ENCODE data around the gene CDK5.

The CDK5 gene

GRCh38 chr7:151080067-151080521 lies 22.4 kb upstream of the CDK5 start:
- H3K27me3 ChIP-seq (ENCODE audit: control insufficient read depth in 2 of 2, insufficient read depth in 2 of 2, low read length in 2 of 2), result no peaks in the 10 kb centered on the region
- peak overlapping the region; percentile 90 to 94 for H3K27ac ChIP-seq (ENCODE audit: low read depth in 2 of 2, low read length in 2 of 2)
- peak overlapping the region; percentile 83 to 91 for H3K4me3 ChIP-seq (ENCODE audit: low read length in 2 of 2)
- H3K36me3 ChIP-seq (ENCODE audit: control insufficient read depth in 2 of 2, insufficient read depth in 2 of 2, low read length in 2 of 2), result peaks cover 9% of the 10 kb centered on the region in 2 donors
- no peaks in the 10 kb centered on the region for H3K9me3 ChIP-seq (ENCODE audit: control insufficient read depth in 2 of 2, low read length in 2 of 2)
- H3K9ac ChIP-seq (ENCODE audit: low read depth in 1 of 2, low read length in 2 of 2), result peak overlapping the region; percentile 89 to 91
- peaks cover 40 to 47% of the 10 kb centered on the region in 2 donors for H3K4me1 ChIP-seq (ENCODE audit: control insufficient read depth in 2 of 2, insufficient read depth in 2 of 2, low read length in 2 of 2)

- H3K27ac ChIP-seq (ENCODE audit: low read depth in 2 of 2, low read length in 2 of 2), result peak overlapping the region in 1 of 2 donors; percentile 90
- H3K9ac ChIP-seq (ENCODE audit: low read depth in 1 of 2, low read length in 2 of 2), result peak overlapping the region; percentile 89 to 91
- peaks cover 14 to 17% of the 10 kb centered on the region in 2 donors for H3K36me3 ChIP-seq (ENCODE audit: control insufficient read depth in 2 of 2, insufficient read depth in 2 of 2, low read length in 2 of 2)
- no peaks in the 10 kb centered on the region for H3K9me3 ChIP-seq (ENCODE audit: control insufficient read depth in 2 of 2, low read length in 2 of 2)
- H3K27me3 ChIP-seq (ENCODE audit: control insufficient read depth in 2 of 2, insufficient read depth in 2 of 2, low read length in 2 of 2), result no peaks in the 10 kb centered on the region
- H3K4me3 ChIP-seq (ENCODE audit: low read length in 2 of 2), result peak overlapping the region; percentile 83 to 91
- peaks cover 40 to 47% of the 10 kb centered on the region in 2 donors for H3K4me1 ChIP-seq (ENCODE audit: control insufficient read depth in 2 of 2, insufficient read depth in 2 of 2, low read length in 2 of 2)
These were observed 21.7 kb upstream of the CDK5 start for GRCh38 chr7:151079199-151079910.

- peaks cover 19 to 22% of the 10 kb centered on the region in 2 donors for H3K36me3 ChIP-seq (ENCODE audit: control insufficient read depth in 2 of 2, insufficient read depth in 2 of 2, low read length in 2 of 2)
- H3K4me3 ChIP-seq (ENCODE audit: low read length in 2 of 2), result no peak overlapping the region
- H3K9ac ChIP-seq (ENCODE audit: low read depth in 1 of 2, low read length in 2 of 2), result no peak overlapping the region
- no peak overlapping the region for H3K27ac ChIP-seq (ENCODE audit: low read depth in 2 of 2, low read length in 2 of 2)
- no peaks in the 10 kb centered on the region for H3K9me3 ChIP-seq (ENCODE audit: control insufficient read depth in 2 of 2, low read length in 2 of 2)
- no peaks in the 10 kb centered on the region for H3K27me3 ChIP-seq (ENCODE audit: control insufficient read depth in 2 of 2, insufficient read depth in 2 of 2, low read length in 2 of 2)
- peaks cover 35 to 43% of the 10 kb centered on the region in 2 donors for H3K4me1 ChIP-seq (ENCODE audit: control insufficient read depth in 2 of 2, insufficient read depth in 2 of 2, low read length in 2 of 2)
These were observed 20.7 kb upstream of the CDK5 start for GRCh38 chr7:151078233-151079040.

GRCh38 chr7:151077705-151078232 lies 20.1 kb upstream of the CDK5 start:
- Histone ChIP-seq H3K27ac (ENCODE audit: low read depth in 2 of 2, low read length in 2 of 2) (no peak overlapping the region), H3K9me3 (ENCODE audit: control insufficient read depth in 2 of 2, low read length in 2 of 2) (no peaks in the 10 kb centered on the region), H3K27me3 (ENCODE audit: control insufficient read depth in 2 of 2, insufficient read depth in 2 of 2, low read length in 2 of 2) (no peaks in the 10 kb centered on the region), H3K4me1 (ENCODE audit: control insufficient read depth in 2 of 2, insufficient read depth in 2 of 2, low read length in 2 of 2) (peaks cover 35 to 42% of the 10 kb centered on the region in 2 donors), H3K9ac (ENCODE audit: low read depth in 1 of 2, low read length in 2 of 2) (no peak overlapping the region), H3K36me3 (ENCODE audit: control insufficient read depth in 2 of 2, insufficient read depth in 2 of 2, low read length in 2 of 2) (peaks cover 19 to 22% of the 10 kb centered on the region in 2 donors), H3K4me3 (ENCODE audit: low read length in 2 of 2) (no peak overlapping the region)

GRCh38 chr7:151076863-151077704 lies 19.4 kb upstream of the CDK5 start:
- no peaks in the 10 kb centered on the region for H3K27me3 ChIP-seq (ENCODE audit: control insufficient read depth in 2 of 2, insufficient read depth in 2 of 2, low read length in 2 of 2)
- no peak overlapping the region for H3K27ac ChIP-seq (ENCODE audit: low read depth in 2 of 2, low read length in 2 of 2)
- H3K36me3 ChIP-seq (ENCODE audit: control insufficient read depth in 2 of 2, insufficient read depth in 2 of 2, low read length in 2 of 2), result peaks cover 19 to 24% of the 10 kb centered on the region in 2 donors
- no peak overlapping the region for H3K4me3 ChIP-seq (ENCODE audit: low read length in 2 of 2)
- no peaks in the 10 kb centered on the region for H3K9me3 ChIP-seq (ENCODE audit: control insufficient read depth in 2 of 2, low read length in 2 of 2)
- H3K9ac ChIP-seq (ENCODE audit: low read depth in 1 of 2, low read length in 2 of 2), result no peak overlapping the region
- peaks cover 29 to 35% of the 10 kb centered on the region in 2 donors for H3K4me1 ChIP-seq (ENCODE audit: control insufficient read depth in 2 of 2, insufficient read depth in 2 of 2, low read length in 2 of 2)

GRCh38 chr7:151075978-151076426 lies 18.3 kb upstream of the CDK5 start:
- no peak overlapping the region for H3K27ac ChIP-seq (ENCODE audit: low read depth in 2 of 2, low read length in 2 of 2)
- peaks cover 19 to 25% of the 10 kb centered on the region in 2 donors for H3K4me1 ChIP-seq (ENCODE audit: control insufficient read depth in 2 of 2, insufficient read depth in 2 of 2, low read length in 2 of 2)
- no peaks in the 10 kb centered on the region for H3K9me3 ChIP-seq (ENCODE audit: control insufficient read depth in 2 of 2, low read length in 2 of 2)
- H3K4me3 ChIP-seq (ENCODE audit: low read length in 2 of 2), result no peak overlapping the region
- peaks cover 25 to 31% of the 10 kb centered on the region in 2 donors for H3K36me3 ChIP-seq (ENCODE audit: control insufficient read depth in 2 of 2, insufficient read depth in 2 of 2, low read length in 2 of 2)
- no peak overlapping the region for H3K9ac ChIP-seq (ENCODE audit: low read depth in 1 of 2, low read length in 2 of 2)
- no peaks in the 10 kb centered on the region for H3K27me3 ChIP-seq (ENCODE audit: control insufficient read depth in 2 of 2, insufficient read depth in 2 of 2, low read length in 2 of 2)

- no peak overlapping the region for H3K9ac ChIP-seq (ENCODE audit: low read depth in 1 of 2, low read length in 2 of 2)
- peaks cover 19 to 23% of the 10 kb centered on the region in 2 donors for H3K4me1 ChIP-seq (ENCODE audit: control insufficient read depth in 2 of 2, insufficient read depth in 2 of 2, low read length in 2 of 2)
- no peaks in the 10 kb centered on the region for H3K9me3 ChIP-seq (ENCODE audit: control insufficient read depth in 2 of 2, low read length in 2 of 2)
- H3K27ac ChIP-seq (ENCODE audit: low read depth in 2 of 2, low read length in 2 of 2), result no peak overlapping the region
- no peak overlapping the region for H3K4me3 ChIP-seq (ENCODE audit: low read length in 2 of 2)
- H3K27me3 ChIP-seq (ENCODE audit: control insufficient read depth in 2 of 2, insufficient read depth in 2 of 2, low read length in 2 of 2), result no peaks in the 10 kb centered on the region
- H3K36me3 ChIP-seq (ENCODE audit: control insufficient read depth in 2 of 2, insufficient read depth in 2 of 2, low read length in 2 of 2), result peaks cover 29 to 35% of the 10 kb centered on the region in 2 donors
These were observed 17.9 kb upstream of the CDK5 start for GRCh38 chr7:151075662-151075971.

GRCh38 chr7:151074817-151075661 lies 17.3 kb upstream of the CDK5 start:
- H3K9ac ChIP-seq (ENCODE audit: low read depth in 1 of 2, low read length in 2 of 2), result no peak overlapping the region
- no peak overlapping the region for H3K4me3 ChIP-seq (ENCODE audit: low read length in 2 of 2)
- peaks cover 35 to 41% of the 10 kb centered on the region in 2 donors for H3K36me3 ChIP-seq (ENCODE audit: control insufficient read depth in 2 of 2, insufficient read depth in 2 of 2, low read length in 2 of 2)
- no peak overlapping the region for H3K27ac ChIP-seq (ENCODE audit: low read depth in 2 of 2, low read length in 2 of 2)
- H3K27me3 ChIP-seq (ENCODE audit: control insufficient read depth in 2 of 2, insufficient read depth in 2 of 2, low read length in 2 of 2), result no peaks in the 10 kb centered on the region
- no peaks in the 10 kb centered on the region for H3K9me3 ChIP-seq (ENCODE audit: control insufficient read depth in 2 of 2, low read length in 2 of 2)
- peaks cover 18 to 21% of the 10 kb centered on the region in 2 donors for H3K4me1 ChIP-seq (ENCODE audit: control insufficient read depth in 2 of 2, insufficient read depth in 2 of 2, low read length in 2 of 2)

- Histone ChIP-seq H3K4me3 (ENCODE audit: low read length in 2 of 2) (no peak overlapping the region), H3K27ac (ENCODE audit: low read depth in 2 of 2, low read length in 2 of 2) (no peak overlapping the region), H3K36me3 (ENCODE audit: control insufficient read depth in 2 of 2, insufficient read depth in 2 of 2, low read length in 2 of 2) (peaks cover 43 to 52% of the 10 kb centered on the region in 2 donors), H3K9me3 (ENCODE audit: control insufficient read depth in 2 of 2, low read length in 2 of 2) (no peaks in the 10 kb centered on the region), H3K27me3 (ENCODE audit: control insufficient read depth in 2 of 2, insufficient read depth in 2 of 2, low read length in 2 of 2) (no peaks in the 10 kb centered on the region), H3K9ac (ENCODE audit: low read depth in 1 of 2, low read length in 2 of 2) (no peak overlapping the region), H3K4me1 (ENCODE audit: control insufficient read depth in 2 of 2, insufficient read depth in 2 of 2, low read length in 2 of 2) (peaks cover 8 to 11% of the 10 kb centered on the region in 2 donors)
These were observed 16.3 kb upstream of the CDK5 start for GRCh38 chr7:151073990-151074389.

Data from mucosa of rectum (tissue), 2 donors.